Glutamatergic neuron (in vitro differentiated cells): ENCODE measurements around the gene FNIP1. TPM values are rescaled to one million over a fixed set of nuclear protein-coding genes. Genes with fewer than 3 reads are reported as not detected.

Experiments used
- DNase-seq: peaks from one replicate; pipeline ENCODE4 v3.0.0; 2022
- H3K27ac Mint-ChIP-seq: one replicate; pipeline ENCODE4 v1.8.0; 2020; ENCODE audit warnings: mild to moderate bottlenecking, mixed read lengths, inconsistent platforms; ENCODE audit not compliant: unreplicated experiment
- H3K27me3 Mint-ChIP-seq: one replicate; pipeline ENCODE4 v1.8.0; 2020; ENCODE audit warnings: mild to moderate bottlenecking, moderate library complexity, mixed read lengths, inconsistent platforms; ENCODE audit not compliant: unreplicated experiment
- H3K36me3 Mint-ChIP-seq: one replicate; pipeline ENCODE4 v1.8.0; 2020; ENCODE audit warnings: mild to moderate bottlenecking, mixed read lengths, inconsistent platforms; ENCODE audit not compliant: unreplicated experiment
- H3K4me1 Mint-ChIP-seq: one replicate; pipeline ENCODE4 v1.8.0; 2020; ENCODE audit warnings: mild to moderate bottlenecking, low read depth, mixed read lengths, inconsistent platforms; ENCODE audit not compliant: unreplicated experiment
- H3K4me3 Mint-ChIP-seq: one replicate; pipeline ENCODE4 v1.8.0; 2020; ENCODE audit warnings: mild to moderate bottlenecking, mixed read lengths, inconsistent platforms; ENCODE audit not compliant: unreplicated experiment
- H3K9me3 Mint-ChIP-seq: one replicate; pipeline ENCODE4 v1.8.0; 2020; ENCODE audit warnings: mild to moderate bottlenecking, moderate library complexity, mixed read lengths, inconsistent platforms; ENCODE audit not compliant: unreplicated experiment
- total RNA-seq: library from RNA; stranded (reverse); fragmentation: NEBNext Ultra II Directional; extraction: Animal tissue kit (Norgen Biotek cat#: 25700); gene quantifications from one replicate; pipeline ENCODE4 v1.2.1, GENCODE V29; 2021; ENCODE audit not compliant: unreplicated experiment
- TF ChIP-seq, protein P1 (sequence below): fragments of 200-600 bp; sonication (generic); IDR thresholded peaks from one replicate; pipeline ENCODE4 v1.5.0; 2021; ENCODE audit not compliant: partially characterized antibody, unreplicated experiment

The FNIP1 gene
- total RNA-seq, 1 donor from 2014 or later, result 23.2 TPM

DNA sequence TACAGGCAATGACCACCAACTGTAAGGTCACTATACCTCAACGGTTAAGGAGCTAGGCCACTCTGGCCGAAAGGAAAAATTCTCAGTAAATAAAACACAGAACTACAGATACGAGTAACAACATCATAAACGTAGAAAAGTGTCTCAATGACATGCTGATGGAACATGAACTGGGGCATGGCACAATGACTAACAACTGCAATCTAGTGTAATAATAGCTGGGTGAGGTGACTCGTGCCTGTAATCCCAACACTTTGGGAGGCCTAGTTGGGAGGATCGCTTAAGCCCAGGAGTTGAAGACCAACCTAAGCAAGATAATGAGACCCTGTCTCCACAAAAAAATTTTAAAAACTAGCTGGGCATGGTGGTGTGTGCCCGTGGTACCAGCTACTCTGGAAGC, 152.0 kb downstream of the FNIP1 start:
- no peaks in the 10 kb centered on the region for H3K4me1 Mint-ChIP-seq
- H3K27me3 Mint-ChIP-seq, result no peaks in the 10 kb centered on the region
- no peak overlapping the region for H3K4me3 Mint-ChIP-seq
- TF ChIP-seq, protein P1, sequence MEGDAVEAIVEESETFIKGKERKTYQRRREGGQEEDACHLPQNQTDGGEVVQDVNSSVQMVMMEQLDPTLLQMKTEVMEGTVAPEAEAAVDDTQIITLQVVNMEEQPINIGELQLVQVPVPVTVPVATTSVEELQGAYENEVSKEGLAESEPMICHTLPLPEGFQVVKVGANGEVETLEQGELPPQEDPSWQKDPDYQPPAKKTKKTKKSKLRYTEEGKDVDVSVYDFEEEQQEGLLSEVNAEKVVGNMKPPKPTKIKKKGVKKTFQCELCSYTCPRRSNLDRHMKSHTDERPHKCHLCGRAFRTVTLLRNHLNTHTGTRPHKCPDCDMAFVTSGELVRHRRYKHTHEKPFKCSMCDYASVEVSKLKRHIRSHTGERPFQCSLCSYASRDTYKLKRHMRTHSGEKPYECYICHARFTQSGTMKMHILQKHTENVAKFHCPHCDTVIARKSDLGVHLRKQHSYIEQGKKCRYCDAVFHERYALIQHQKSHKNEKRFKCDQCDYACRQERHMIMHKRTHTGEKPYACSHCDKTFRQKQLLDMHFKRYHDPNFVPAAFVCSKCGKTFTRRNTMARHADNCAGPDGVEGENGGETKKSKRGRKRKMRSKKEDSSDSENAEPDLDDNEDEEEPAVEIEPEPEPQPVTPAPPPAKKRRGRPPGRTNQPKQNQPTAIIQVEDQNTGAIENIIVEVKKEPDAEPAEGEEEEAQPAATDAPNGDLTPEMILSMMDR, result no peak
- H3K27ac Mint-ChIP-seq, result no peak overlapping the region
- H3K36me3 Mint-ChIP-seq, result no peaks in the 10 kb centered on the region
- no peak for DNase-seq
- no peaks in the 10 kb centered on the region for H3K9me3 Mint-ChIP-seq

DNA sequence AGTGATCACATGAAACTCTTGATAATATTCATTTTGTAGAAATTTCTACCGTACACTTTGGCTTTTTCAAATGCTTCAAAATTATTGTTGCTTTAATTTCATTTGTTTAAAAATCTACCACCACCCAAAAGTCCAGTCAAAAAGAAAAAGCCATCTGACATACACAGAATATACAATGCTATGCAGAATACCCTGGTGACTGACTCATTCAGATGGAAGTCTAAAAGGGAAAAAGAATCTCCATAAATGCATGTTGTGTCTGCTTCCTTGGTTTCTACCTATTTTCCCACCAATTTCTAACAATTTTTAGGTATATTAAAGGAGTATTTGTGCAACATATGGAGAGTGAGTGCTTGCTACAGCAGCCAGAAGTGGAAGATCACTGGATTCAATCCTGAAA, 152.4 kb downstream of the FNIP1 start:
- TF ChIP-seq, protein P1, result no peak
- H3K9me3 Mint-ChIP-seq, result no peaks in the 10 kb centered on the region
- H3K4me3 Mint-ChIP-seq, result no peak overlapping the region
- no peak overlapping the region for H3K27ac Mint-ChIP-seq
- H3K27me3 Mint-ChIP-seq, result no peaks in the 10 kb centered on the region
- H3K4me1 Mint-ChIP-seq, result no peaks in the 10 kb centered on the region
- DNase-seq, result no peak
- no peaks in the 10 kb centered on the region for H3K36me3 Mint-ChIP-seq

DNA sequence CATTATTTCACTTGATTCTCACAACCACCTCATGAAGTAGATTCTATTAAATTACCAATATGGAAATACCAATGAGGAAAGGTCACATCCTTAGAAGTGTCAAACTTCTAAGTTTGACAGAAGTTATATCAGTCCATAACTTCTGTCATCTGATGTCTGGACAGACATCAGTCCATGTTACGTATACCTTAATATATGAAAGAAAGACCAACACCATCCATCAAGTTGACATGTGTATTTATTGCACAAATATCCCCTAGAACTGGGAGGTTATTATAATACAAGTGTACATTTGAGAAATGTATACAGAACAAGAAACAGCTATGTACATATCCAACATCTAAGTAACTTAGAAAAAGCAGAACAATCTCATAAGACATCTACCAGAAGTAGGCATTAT, 155.3 kb downstream of the FNIP1 start:
- Mint-ChIP-seq H3K4me3 (no peak overlapping the region), H3K27me3 (no peaks in the 10 kb centered on the region), H3K36me3 (no peaks in the 10 kb centered on the region), H3K9me3 (no peaks in the 10 kb centered on the region), H3K4me1 (peaks cover under 1% of the 10 kb centered on the region), H3K27ac (no peak overlapping the region)
- TF ChIP-seq, protein P1, result no peak
- DNase-seq, result no peak

DNA sequence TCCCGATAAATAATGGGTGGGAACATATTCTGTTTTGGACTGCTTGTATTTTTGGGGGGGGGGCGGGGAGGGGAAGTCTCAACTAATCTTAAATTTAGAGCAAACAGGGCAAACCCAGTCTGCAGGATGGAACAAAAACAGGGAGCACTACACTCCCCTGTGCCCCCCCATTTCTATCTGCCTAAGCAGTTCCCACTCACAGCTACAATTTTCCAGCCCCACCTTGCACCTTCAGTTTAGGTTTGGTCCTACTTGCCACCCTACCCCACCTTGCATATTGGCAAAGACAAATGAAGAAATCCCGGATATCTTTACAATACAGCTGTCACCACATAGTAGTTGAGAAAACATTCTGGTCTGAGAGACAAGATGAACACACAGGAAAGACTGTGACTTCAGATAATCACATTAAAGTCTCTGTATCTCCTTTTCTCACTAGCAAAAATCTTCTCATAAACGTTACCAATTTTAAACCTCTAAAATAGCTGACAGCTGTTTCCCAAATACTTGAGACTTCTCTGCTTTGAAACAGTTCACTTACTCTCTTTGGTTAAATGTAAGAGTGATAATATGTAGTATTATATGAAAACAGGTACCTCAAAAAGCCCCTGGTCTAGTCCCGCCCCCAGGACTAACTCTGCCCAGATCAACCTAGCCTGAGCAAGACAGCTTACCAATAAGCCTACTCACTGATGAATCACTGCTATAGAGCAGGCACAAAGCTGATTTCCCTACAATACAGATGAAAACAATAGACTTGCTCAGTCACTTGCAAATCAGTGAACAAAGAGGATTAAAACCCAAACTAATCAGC, 156.6 kb downstream of the FNIP1 start:
- TF ChIP-seq, protein P1, result no peak
- Mint-ChIP-seq H3K27ac (no peak overlapping the region), H3K9me3 (peaks cover 4% of the 10 kb centered on the region), H3K36me3 (no peaks in the 10 kb centered on the region), H3K27me3 (peaks cover 2% of the 10 kb centered on the region), H3K4me1 (peaks cover 6% of the 10 kb centered on the region), H3K4me3 (no peak overlapping the region)
- no peak for DNase-seq

DNA sequence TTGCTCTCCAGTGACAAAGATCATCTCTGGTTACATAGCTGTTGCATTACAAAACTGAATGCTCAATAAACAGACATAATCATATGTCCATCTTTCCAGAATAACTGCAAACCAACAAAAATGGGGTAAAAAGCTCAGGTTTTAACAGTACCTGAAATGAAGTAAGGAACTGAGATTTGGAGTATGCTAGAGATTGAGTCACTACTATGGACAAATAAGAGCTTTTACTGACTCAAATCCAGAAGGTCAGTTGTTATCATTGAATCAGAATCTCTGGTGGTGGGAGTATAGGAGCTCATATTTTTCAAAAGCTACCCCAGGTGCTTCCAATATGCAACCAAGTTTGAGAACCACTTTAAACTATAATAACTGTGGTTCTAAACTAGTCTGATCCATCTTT, 157.7 kb downstream of the FNIP1 start:
- H3K4me3 Mint-ChIP-seq, result no peak overlapping the region
- peaks cover 7% of the 10 kb centered on the region for H3K27me3 Mint-ChIP-seq
- TF ChIP-seq, protein P1, result no peak
- no peak for DNase-seq
- H3K4me1 Mint-ChIP-seq, result peaks cover 6% of the 10 kb centered on the region
- no peak overlapping the region for H3K27ac Mint-ChIP-seq
- no peaks in the 10 kb centered on the region for H3K36me3 Mint-ChIP-seq
- peaks cover 12% of the 10 kb centered on the region for H3K9me3 Mint-ChIP-seq
